Measurements from ENCODE around the gene KLHL25. TPM values are rescaled to one million over a fixed set of nuclear protein-coding genes. Genes with fewer than 3 reads are reported as not detected.

Gene KLHL25
- total RNA-seq, 1 experiment from 2014 or later = 18.4 TPM

DNA sequence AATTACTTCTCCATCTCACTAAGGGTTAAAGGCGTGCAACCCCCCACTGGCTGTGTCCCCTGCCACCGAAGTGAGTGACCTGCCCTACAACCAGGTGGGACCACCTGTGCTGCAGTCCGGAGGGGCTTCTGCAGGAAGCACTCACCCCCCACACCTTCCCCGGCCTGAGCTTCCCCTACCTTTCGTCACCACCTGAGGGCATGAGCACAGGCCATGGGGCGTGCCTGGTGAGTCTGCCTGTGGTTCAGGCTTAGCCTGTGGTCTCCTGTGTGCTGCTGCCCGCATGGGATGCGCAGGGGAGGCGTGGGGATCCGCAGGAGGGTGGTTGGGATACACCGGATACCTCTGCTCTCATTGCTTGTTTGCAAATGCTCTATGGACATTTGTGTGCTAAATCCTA is 46.0 kb downstream of the KLHL25 start:
- peak overlapping the region in 1 of 3 experiments; percentile 92; a peak in 1 of 7 replicates for H3K27ac Mint-ChIP-seq
- Histone ChIP-seq H2AFZ (ENCODE audit: low read length) (no peak overlapping the region), H4K91ac (ENCODE audit: insufficient read length, low read depth, low read length) (no peak overlapping the region), H4K20me1 (ENCODE audit: control insufficient read depth, insufficient read depth, insufficient read length) (no peaks in the 10 kb centered on the region), H2BK5ac (ENCODE audit: insufficient read length, low read length) (no peak overlapping the region), H3K18ac (ENCODE audit: insufficient read length, low read depth, low read length) (no peak overlapping the region), H2BK12ac (ENCODE audit: insufficient read length, low read depth, low read length) (no peak overlapping the region), H2AK5ac (ENCODE audit: insufficient read length, low read length) (no peak overlapping the region), H3K27me3 (ENCODE audit: insufficient read depth, low read length) (no peaks in the 10 kb centered on the region), H3K79me1 (ENCODE audit: insufficient read depth, low read depth, low read length, poor library complexity, severe bottlenecking) (no peaks in the 10 kb centered on the region), H3K27ac (ENCODE audit: insufficient read length, low read depth, low read length) (no peak overlapping the region), H3K4ac (ENCODE audit: low read depth, low read length) (no peak overlapping the region), H3K9me3 (ENCODE audit: control insufficient read depth, low read depth, low read length) (no peaks in the 10 kb centered on the region), H3K14ac (ENCODE audit: insufficient read depth, low read length) (no peak overlapping the region), H3K56ac (ENCODE audit: insufficient read length, low read depth, low read length) (no peak overlapping the region), H3K23ac (ENCODE audit: insufficient read length, low read depth, low read length) (no peak overlapping the region), H2BK15ac (ENCODE audit: low read depth, low read length) (no peak overlapping the region), H3K23me2 (ENCODE audit: insufficient read length, low read depth, low read length, poor library complexity, severe bottlenecking) (peaks cover 4% of the 10 kb centered on the region), H3K4me2 (ENCODE audit: insufficient read depth, insufficient read length, low read length) (no peak overlapping the region), H3K9ac (ENCODE audit: extremely low read depth, insufficient read length, low read length) (no peak overlapping the region), H4K8ac (replicated peaks; ENCODE audit: insufficient read length, low read depth, low read length) (no peak overlapping the region), H3K4me1 (ENCODE audit: insufficient read depth, low read length) (peaks cover 5% of the 10 kb centered on the region; the same call in 1 of the 2 replicates), H3T11ph (ENCODE audit: low read length) (no peak overlapping the region), H3K79me2 (ENCODE audit: insufficient read depth, low read length) (no peaks in the 10 kb centered on the region), H2BK20ac (ENCODE audit: low read depth, low read length, poor library complexity, severe bottlenecking) (no peak overlapping the region), H2BK120ac (ENCODE audit: low read depth, low read length, poor library complexity, severe bottlenecking) (no peak overlapping the region), H4K5ac (ENCODE audit: insufficient read length, low read depth, low read length) (no peak overlapping the region)
- peak; percentile 73 for DNase-seq
- H3K9me3 Mint-ChIP-seq = no peaks in the 10 kb centered on the region
- no CpG with 5 or more reads among the region's 11 CpGs for WGBS (ENCODE audit: extremely low coverage, insufficient read length, low lambda C conversion rate)
- H3K4me1 Mint-ChIP-seq = peaks cover 64 to 65% of the 10 kb centered on the region in 2 experiments
- no peaks in the 10 kb centered on the region; the same call in 1 of the 2 replicates for H3K27me3 Mint-ChIP-seq (ENCODE audit: low read depth)
- peaks cover 17 to 53% (median 43%) of the 10 kb centered on the region in 3 experiments; a peak in 6 of 7 replicates for H3K36me3 Mint-ChIP-seq (ENCODE audit: insufficient read depth in 1 of 3, low read depth in 3 of 3)
- TF ChIP-seq, protein P1, sequence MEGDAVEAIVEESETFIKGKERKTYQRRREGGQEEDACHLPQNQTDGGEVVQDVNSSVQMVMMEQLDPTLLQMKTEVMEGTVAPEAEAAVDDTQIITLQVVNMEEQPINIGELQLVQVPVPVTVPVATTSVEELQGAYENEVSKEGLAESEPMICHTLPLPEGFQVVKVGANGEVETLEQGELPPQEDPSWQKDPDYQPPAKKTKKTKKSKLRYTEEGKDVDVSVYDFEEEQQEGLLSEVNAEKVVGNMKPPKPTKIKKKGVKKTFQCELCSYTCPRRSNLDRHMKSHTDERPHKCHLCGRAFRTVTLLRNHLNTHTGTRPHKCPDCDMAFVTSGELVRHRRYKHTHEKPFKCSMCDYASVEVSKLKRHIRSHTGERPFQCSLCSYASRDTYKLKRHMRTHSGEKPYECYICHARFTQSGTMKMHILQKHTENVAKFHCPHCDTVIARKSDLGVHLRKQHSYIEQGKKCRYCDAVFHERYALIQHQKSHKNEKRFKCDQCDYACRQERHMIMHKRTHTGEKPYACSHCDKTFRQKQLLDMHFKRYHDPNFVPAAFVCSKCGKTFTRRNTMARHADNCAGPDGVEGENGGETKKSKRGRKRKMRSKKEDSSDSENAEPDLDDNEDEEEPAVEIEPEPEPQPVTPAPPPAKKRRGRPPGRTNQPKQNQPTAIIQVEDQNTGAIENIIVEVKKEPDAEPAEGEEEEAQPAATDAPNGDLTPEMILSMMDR (conservative IDR thresholded peaks at IDR 0.05) = peak; percentile 49
- no peak overlapping the region; a peak in 1 of 5 replicates for H3K4me3 Mint-ChIP-seq
